Vagina (tissue), 2 donors: Measurements from ENCODE around the gene EIF5A.

Experiments
- POLR2A ChIP-seq, 2 donors: fragments of 450-650 bp; IDR thresholded peaks; one replicate each; pipeline ENCODE4 v1.6.1; 2017; ENCODE audit warnings: antibody characterized with exemption in 2 of 2, mild to moderate bottlenecking in 2 of 2, moderate library complexity in 2 of 2
- POLR2AphosphoS5 ChIP-seq, 2 donors: sonication (generic); formaldehyde crosslinking; IDR thresholded peaks; one replicate each; pipeline ENCODE4 v1.9.0; 2017; ENCODE audit warnings: antibody characterized with exemption in 2 of 2, mild to moderate bottlenecking in 2 of 2, low read depth in 1 of 2; ENCODE audit not compliant: insufficient read depth in 1 of 2
- TF ChIP-seq, protein P1 (sequence below), 3 experiments: fragments of 450-650 bp in 2 of 3; fragments of 200-600 bp in 1 of 3; sonication (generic) in 1 of 3; IDR thresholded peaks; one replicate each; pipeline ENCODE4 v1.5.1; 2017 to 2019; ENCODE audit warnings: antibody characterized with exemption in 3 of 3, mild to moderate bottlenecking in 2 of 3, moderate library complexity in 2 of 3

DNA sequence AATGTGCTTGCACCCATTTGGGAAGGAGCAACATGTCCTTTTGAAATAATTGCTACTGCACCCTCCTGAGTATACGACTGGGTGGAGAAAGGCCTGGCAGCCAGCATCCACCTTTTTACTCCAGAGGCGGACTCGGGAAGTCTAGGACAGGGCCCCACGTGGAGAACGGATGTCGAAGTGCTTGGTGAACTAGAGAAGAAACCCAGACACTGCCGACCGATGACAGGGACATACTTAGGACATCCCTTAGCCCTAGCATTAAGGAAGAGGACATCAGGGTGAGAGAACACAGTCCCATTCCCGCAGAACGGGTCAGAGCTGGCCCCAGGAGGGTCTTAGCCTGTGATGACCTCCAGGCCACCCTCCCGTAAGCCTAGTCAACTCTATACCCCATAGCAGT, 16.7 kb upstream of the EIF5A start:
- TF ChIP-seq, protein P1, sequence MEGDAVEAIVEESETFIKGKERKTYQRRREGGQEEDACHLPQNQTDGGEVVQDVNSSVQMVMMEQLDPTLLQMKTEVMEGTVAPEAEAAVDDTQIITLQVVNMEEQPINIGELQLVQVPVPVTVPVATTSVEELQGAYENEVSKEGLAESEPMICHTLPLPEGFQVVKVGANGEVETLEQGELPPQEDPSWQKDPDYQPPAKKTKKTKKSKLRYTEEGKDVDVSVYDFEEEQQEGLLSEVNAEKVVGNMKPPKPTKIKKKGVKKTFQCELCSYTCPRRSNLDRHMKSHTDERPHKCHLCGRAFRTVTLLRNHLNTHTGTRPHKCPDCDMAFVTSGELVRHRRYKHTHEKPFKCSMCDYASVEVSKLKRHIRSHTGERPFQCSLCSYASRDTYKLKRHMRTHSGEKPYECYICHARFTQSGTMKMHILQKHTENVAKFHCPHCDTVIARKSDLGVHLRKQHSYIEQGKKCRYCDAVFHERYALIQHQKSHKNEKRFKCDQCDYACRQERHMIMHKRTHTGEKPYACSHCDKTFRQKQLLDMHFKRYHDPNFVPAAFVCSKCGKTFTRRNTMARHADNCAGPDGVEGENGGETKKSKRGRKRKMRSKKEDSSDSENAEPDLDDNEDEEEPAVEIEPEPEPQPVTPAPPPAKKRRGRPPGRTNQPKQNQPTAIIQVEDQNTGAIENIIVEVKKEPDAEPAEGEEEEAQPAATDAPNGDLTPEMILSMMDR (IDR thresholded peaks at IDR 0.05): no peak
- TF ChIP-seq POLR2AphosphoS5 (IDR thresholded peaks at IDR 0.05; ENCODE audit: insufficient read depth in 1 of 2, low read depth in 1 of 2) (no peak), POLR2A (IDR thresholded peaks at IDR 0.05) (no peak)
